NCI-H526 treated with DMSO at 0.1 percent for 48 hours (cell line): Measurements from ENCODE around the gene MYO1D.
"Not testable (repeated sequence)": the region's sequence is repeated elsewhere in the genome, so short reads cannot be mapped to it uniquely, and the experiment has no call there.

Experiments used
- DNase-seq: peaks from one replicate; lab custom pipeline; 2025; lab: John Stamatoyannopoulos, UW

MYO1D gene

GRCh38 chr17:32461498-32461852 is 415.4 kb downstream of the MYO1D start:
- no peak for DNase-seq

- DNase-seq: no peak
Observed at GRCh38 chr17:32460054-32460453, 416.9 kb downstream of the MYO1D start.

DNA sequence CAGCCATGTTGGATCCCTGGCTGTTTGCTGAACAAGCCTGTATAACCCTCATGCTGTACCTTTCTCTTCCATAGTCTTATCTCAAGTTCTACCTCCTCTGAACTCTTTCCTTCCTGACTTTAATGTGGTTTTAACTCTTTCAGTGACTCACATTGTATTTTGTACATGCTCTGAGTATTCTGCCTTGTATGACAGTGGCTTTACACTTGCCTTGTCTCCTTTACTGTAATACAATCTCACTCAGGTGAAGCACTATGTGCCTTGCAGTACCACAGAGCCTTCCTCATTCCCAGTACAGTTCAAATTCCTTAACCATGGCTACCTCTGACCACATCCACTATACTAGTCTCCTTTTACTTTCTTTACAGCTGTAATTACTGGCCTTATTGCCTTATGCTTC is 418.6 kb downstream of the MYO1D start:
- no peak for DNase-seq

- DNase-seq: no peak
Observed at GRCh38 chr17:32453370-32453769, 423.6 kb downstream of the MYO1D start.

DNA sequence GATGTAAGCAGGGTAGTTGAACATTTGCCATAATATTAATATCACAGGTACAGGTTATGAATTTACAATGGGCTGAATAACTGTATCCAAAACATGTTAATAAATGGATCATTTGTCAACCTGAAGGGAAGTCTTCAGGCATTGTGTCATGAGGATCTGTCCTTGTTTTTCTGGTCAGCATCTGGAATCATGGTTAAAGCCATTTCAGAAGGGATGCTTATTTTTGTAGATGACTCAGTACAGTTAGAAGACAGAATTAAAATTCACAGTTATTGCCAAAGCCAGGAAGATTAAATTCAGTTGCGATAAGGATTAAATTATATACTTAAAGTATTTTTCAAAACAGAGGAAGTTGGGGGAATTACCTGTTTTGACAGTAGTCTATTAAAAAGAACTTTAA is 424.6 kb downstream of the MYO1D start:
- no peak for DNase-seq

DNA sequence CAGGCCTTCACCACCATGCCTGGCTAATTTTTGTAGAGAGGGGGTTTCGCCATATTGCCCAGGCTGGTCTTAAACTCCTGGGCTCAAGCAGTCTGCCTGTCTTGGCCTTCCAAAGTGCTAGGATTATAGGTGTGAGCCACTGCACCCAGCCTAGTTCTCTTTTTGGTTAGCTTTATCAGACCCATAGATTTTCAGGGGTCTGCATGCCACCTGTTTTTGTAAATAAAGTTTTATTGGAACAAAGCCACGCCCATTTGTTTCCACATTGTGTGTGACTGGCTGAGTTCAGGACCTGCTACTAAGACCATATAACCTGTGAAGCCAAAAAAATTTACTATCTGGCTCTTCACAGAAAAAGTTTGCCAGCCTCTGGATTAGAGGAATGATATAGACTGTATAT is 425.0 kb downstream of the MYO1D start:
- DNase-seq: no peak

DNA sequence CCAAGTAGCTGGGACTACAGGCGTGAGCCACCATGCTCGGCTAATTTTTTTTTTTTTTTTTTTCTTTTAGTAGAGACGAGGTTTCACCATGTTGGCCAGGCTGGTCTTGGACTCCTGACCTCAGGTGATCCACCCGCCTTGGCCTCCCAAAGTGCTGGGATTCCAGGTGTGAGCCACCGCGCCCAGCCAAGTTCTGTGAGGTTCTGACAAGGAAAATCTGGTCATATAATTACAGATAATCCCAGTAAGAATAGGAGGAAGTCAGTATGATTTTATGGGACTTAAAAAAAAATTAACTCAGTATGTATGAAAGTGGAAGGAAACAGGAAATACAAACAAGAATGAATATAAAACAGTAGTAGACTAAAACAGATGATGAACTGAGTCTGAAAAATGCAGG is 426.5 kb downstream of the MYO1D start:
- DNase-seq: not testable (repeated sequence)

DNA sequence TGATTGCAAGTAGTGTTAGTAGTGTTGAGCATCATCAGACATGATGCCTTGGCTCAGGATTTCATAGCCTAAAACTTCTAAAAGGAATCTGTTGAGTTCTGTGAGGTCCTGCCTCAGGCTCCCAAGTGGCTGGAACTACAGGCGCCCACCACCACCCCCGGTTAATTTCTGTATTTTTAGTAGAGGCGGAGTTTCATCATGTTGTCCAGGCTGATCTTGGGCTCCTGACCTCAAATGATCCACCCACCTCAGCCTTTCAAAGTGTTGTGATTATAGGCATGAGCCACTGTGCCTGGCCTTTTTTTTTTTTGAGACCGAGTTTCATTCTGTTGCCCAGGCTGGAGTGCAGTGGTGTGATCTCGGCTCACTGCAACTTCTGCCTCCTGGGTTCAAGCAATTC is 427.0 kb downstream of the MYO1D start:
- DNase-seq: no peak

DNA sequence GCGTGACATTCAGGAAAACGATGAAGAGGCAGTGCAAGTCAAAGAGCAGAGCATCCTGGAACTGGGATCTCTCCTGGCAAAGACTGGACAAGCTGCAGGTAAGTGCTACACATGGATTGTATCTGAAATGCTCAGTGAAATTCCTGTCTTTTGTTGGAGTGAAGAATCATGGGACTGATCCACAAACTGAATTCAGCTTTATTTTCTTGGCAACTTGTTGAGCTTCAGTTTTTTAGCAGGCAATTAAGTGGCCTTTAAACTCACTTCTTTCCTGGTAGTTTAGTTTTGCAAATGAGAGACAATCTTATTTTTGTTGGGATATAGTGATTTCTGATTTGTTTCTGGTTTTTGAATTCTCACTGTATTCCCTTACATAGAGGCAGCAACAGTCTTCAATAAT is 430.0 kb downstream of the MYO1D start:
- no peak for DNase-seq

GRCh38 chr17:32445971-32446370 is 431.0 kb downstream of the MYO1D start:
- no peak for DNase-seq

GRCh38 chr17:32445497-32445896 is 431.4 kb downstream of the MYO1D start:
- DNase-seq: no peak

DNA sequence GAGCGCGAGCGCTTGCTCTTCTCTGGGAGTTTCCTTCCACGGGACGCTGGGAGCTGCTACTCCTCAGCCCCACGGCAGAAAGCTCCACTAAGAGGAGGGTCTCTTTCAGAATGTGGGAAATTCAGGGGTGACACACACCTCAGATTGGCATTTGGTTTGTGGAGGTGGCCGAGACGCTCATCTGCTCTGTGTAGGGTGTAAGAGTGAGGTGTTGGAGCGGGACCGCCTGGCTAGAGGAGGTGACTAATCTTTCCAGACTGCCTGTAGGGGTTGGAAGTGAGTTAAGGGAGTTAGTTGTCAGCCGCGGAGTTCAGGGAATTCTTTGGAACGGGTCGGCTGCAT is 431.9 kb downstream of the MYO1D start:
- no peak for DNase-seq

GRCh38 chr17:32444301-32445073 is 432.4 kb downstream of the MYO1D start, which contains the start of gene PSMD11:
Gene PSMD11 (plus strand): TSS chr17:32444510. CDS start chr17:32444524, 14 bp downstream.
- peak; percentile 92 for DNase-seq

DNA sequence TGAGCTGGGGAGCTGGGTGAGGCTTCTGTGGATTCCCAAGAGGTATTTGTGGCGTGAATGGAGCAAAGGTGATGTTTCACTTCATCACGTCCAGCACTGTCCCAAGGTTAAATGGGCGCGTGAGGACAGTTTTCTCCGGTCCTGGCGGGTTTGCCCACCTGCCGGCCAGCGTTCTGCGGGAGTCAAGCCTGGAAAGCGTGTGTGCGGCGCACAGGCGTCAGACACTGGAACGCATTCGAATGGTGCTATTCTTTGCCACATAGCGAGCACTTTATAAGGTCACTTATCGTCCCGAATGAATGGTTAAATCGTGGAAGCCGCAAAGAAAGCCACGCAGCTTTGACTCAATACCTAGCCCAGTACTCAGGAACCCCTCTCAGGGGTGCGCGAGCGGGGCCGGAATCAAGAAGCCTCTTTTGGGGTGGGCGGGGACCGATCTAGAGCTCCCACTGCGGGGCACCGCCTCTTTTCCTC is 433.1 kb downstream of the MYO1D start:
- no peak for DNase-seq
